SK-N-SH (cell line): ENCODE data around the gene TSPAN4.

Experiments
- CTCF ChIP-seq: fragments of 200-600 bp; sonication (generic); IDR thresholded peaks from 2 replicates; pipeline ENCODE4 v1.6.1; 2017; ENCODE audit warnings: antibody characterized with exemption, mild to moderate bottlenecking, moderate library complexity
- EP300 ChIP-seq, 2 experiments: IDR thresholded peaks; 2 replicates each; pipeline versions ENCODE4 v1.4.0 to v1.6.1; 2012; ENCODE audit warnings: borderline replicate concordance in 1 of 2, low read depth in 1 of 2, low read length in 1 of 2
- EZH2phosphoT487 ChIP-seq: fragments of 200-600 bp; sonication (generic); IDR thresholded peaks from 2 replicates; pipeline ENCODE4 v1.6.1; 2017; ENCODE audit warnings: low read depth, mixed run types, mild to moderate bottlenecking, antibody characterized with exemption, moderate library complexity, borderline replicate concordance
- PBX3 ChIP-seq: IDR thresholded peaks from 2 replicates; pipeline ENCODE4; 2012
- REST ChIP-seq: IDR thresholded peaks from 2 replicates; pipeline ENCODE4 v1.6.1; 2012; ENCODE audit warnings: mild to moderate bottlenecking, low read depth, low read length, moderate library complexity
- SMC3 ChIP-seq: IDR thresholded peaks from 2 replicates; pipeline ENCODE4 v1.6.1; 2012; ENCODE audit warnings: low read depth, low read length, improper control_type of control experiment
- TCF12 ChIP-seq: IDR thresholded peaks from 2 replicates; pipeline ENCODE4 v1.4.0; 2012
- TEAD4 ChIP-seq: IDR thresholded peaks from 2 replicates; pipeline ENCODE4 v1.4.0; 2012; ENCODE audit warnings: mild to moderate bottlenecking, borderline replicate concordance; ENCODE audit not compliant: insufficient read depth

- TF ChIP-seq SMC3 (no peak), REST (no peak), EP300 (IDR thresholded peaks at IDR 0.05; ENCODE audit: borderline replicate concordance in 1 of 2, low read depth in 1 of 2, low read length in 1 of 2) (no peak), CTCF (no peak), EZH2phosphoT487 (no peak), TEAD4 (no peak), TCF12 (no peak), PBX3 (no peak)
Observed at GRCh38 chr11:870418-870817, 27.8 kb downstream of the TSPAN4 start.
